GM12875 (cell line): ENCODE results near the gene PELI2.

Experiments used
- H3K4me3 ChIP-seq: one replicate; pipeline ENCODE4 v1.5.1; 2011; ENCODE audit warnings: low read depth, low read length, control low read depth
- CTCF ChIP-seq: IDR thresholded peaks from 2 replicates; pipeline ENCODE4 v1.5.1; 2011; ENCODE audit warnings: low read depth, mild to moderate bottlenecking, control low read depth, inconsistent platforms, low read length, moderate library complexity, borderline replicate concordance; ENCODE audit not compliant: insufficient read depth

PELI2 gene

GRCh38 chr14:56340932-56341331 is 222.7 kb downstream of the PELI2 start:
- no peak overlapping the region for H3K4me3 ChIP-seq

GRCh38 chr14:56341766-56342493 is 223.7 kb downstream of the PELI2 start:
- TF ChIP-seq CTCF, result no peak
- H3K4me3 ChIP-seq, result no peak overlapping the region

More at GRCh38 chr14:56340932-56341331, 222.7 kb downstream of the PELI2 start:
- TF ChIP-seq CTCF, result no peak

GRCh38 chr14:56342494-56342942 is 224.3 kb downstream of the PELI2 start:
- H3K4me3 ChIP-seq, result no peak overlapping the region
- no peak for TF ChIP-seq CTCF

GRCh38 chr14:56349960-56350359 is 231.7 kb downstream of the PELI2 start:
- TF ChIP-seq CTCF, result no peak
- no peak overlapping the region for H3K4me3 ChIP-seq
